Skeletal muscle cell (primary cell): ENCODE results near the gene KIF26A.

Experiments
- DNase-seq: peaks from one replicate; pipeline ENCODE4 v3.0.0-alpha.2; 2010; ENCODE audit warnings: low read depth
- H3K4me3 ChIP-seq: 2 replicates; pipeline ENCODE4 v1.5.1; 2011; ENCODE audit warnings: low read depth, mild to moderate bottlenecking, control low read depth, low read length, moderate library complexity

Gene KIF26A

DNA sequence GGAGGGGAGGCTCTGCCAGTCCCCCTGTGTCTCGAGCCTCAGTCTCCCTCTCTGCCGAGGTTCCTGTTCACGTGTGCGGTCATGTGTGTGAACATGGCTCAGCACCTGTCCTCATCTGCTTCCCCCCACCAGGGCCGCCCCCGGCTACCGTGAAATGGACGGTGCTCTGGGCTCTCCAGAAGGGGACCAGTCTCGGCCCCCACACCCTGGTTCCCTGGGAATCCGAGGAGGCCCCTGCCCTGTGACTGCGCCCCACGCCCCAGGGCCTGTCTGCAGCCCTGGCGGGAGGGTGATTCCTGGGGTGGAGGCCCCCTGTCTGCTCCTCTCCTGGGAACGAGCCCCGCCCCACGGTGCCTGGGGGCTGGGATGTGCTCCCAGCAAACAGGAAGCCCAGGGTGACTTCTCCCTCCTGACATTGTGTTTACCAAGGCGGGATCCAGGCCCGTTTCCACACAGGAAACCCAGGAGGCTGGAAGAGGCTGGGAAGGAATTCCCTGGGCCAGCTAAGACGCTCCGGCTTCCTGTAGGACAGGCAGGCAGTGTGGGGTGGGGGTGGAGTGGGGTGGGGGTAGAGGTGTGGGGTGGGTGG lies 46.6 kb downstream of the KIF26A start:
- no peak overlapping the region for H3K4me3 ChIP-seq
- no peak for DNase-seq

DNA sequence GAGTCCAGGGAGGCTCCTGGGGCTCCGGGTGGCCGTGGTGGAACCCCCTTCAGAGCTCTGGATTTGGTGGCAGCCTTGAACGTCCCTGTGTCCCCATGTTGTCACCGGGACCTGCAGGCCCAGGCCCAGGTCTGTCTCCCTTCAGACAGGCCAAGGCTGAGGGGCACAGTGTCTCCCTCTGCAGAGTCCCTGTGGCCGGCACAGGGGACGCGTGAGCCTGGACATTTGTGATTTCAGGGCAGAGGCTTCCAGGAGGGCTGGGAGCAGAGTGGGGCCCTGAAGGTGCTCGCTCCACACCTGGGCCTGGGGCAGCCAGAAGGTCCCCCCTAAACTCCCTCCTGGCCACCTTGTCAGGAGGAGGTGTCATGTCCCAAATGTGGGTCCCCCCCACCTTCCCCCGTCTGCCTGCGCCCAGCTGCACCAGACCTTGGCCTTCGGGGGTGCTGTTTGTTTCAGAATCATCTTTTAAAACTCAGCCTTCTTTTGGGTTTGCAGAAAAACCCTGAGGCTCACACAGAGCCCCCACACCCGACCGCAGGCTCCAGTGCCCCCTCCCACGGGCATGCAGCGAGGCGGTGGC lies 47.6 kb downstream of the KIF26A start:
- DNase-seq: no peak
- no peak overlapping the region for H3K4me3 ChIP-seq

DNA sequence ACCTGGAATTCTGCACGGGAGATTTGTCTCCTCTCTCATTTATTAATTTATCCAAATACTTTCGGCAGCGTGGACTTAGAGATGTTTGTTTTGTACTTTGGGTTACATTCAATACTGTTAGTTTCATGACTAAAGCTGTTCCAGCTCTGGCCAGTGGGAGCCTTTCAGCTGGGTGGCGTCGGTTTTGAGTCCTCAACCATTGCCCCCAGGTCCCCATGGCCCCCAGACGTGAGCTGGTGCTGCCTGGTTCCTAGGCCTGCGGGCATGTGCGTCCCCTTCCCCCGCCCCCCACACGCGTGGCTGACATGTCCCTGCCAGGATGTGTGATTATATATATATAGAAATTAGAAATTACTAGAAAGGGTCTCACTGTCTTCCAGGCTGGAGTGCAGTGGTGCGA lies 48.2 kb downstream of the KIF26A start:
- H3K4me3 ChIP-seq: no peak overlapping the region

DNA sequence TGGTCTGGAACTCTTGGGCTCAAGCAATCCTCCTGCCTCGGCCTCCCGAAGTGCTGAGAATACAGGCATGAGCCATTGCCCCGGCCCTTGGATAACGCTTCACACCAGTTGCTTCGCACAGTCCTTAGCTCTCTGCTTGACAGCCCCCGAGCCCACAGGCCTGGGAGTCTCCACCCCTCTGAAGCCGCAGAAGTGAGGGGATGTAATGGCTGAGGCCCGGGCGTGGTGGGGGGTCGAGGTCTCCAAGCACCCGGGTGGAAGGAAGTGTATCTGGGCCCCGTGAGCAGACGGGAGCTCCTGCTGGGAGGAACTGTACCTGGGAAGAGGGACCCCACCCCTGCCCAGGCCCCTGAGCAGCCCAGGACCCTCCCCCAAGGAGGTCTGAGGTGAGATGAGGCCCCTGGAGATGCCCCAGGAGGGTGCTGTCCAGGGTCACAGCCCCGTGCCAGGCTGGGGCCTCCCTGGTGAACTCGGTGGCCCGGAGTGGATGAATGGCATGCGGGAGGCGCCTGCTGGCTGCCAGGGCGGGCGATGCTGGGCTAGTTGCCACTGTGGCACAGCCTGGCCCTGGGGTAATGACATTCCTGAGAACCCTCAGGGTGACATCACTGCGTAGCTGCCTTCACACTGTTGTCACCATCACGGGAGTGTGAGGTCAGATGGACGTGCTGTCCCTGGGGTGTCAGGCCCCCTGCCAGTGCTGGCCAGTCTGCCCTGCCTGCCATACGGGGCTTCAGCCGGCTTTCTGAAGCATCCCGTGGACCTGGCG lies 48.9 kb downstream of the KIF26A start:
- H3K4me3 ChIP-seq: no peak overlapping the region

More for the DNA sequence above, 48.2 kb downstream of the KIF26A start:
- DNase-seq: no peak

DNA sequence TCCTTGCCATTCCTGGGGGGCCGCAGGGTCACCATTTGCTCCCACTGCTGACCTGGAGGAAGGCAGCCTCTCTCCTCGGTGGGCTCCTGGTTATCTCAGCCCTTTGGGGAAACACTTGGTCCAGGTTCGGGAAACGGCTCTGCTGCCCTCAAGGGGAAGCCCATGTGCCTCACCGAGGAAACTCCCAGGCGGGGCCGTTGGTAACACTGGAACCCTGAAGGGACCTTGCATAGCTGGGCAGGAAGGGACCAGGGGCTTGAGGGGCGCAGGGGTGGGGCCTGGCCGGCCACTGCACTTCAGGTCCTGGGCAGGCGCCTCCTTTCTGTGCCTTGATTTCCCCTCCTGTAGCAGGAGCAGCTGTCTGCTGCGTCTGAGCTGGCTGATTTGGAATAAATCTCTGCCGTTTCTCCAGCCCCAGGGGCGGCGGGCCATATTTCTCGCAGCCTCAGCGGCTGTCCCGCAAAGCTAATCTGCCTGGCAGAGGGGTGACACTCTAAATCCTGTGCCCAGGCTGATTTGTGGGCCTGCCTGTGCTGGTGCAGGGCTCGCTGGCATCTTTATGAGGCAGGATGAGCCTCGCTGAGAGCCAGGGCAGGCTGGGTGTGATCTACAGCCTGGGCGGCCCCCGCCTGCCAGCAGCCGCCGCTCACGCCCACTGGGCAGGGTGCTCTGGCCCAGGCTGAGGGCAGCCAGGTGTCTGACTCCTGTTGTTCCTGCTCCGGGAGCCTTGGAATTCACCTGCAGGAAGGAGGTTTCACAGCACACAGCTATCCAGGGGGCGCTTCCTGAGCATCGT lies 49.7 kb downstream of the KIF26A start:
- DNase-seq: no peak
- no peak overlapping the region for H3K4me3 ChIP-seq

More for the DNA sequence above, 48.9 kb downstream of the KIF26A start:
- no peak for DNase-seq

DNA sequence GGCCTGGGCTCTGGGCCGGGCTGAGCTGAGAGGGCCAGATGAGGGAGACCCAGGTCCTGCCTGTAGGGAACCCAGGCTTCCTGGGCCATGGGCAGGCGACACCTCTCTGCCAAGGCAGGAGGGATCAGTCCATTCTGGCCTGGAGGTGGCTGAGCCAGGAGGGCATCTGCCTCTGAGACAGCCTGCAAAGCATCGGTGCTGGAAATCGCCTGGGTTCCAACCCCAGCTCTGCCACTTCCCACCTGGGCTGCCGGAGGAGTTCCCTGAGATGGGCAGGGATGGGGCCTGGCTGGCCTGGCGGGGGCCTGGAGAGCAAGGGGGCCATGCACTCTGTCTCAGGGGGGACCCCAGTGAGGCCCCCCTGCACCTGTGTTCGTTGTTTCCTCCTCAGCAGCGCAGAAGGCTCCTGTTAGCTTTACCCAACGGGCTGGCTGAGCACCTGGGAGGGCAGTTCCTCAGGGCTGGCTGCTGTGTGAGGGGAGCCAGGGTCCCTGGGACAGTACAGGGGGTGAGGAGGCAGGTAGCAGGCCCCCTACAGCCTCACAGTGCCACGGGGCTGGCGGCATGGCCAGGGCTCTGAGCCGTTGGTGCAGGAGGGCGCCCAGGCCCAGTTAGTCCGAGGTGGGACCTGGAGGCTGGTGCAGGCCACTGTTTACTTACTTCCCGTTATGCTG lies 50.5 kb downstream of the KIF26A start:
- no peak overlapping the region for H3K4me3 ChIP-seq
- no peak for DNase-seq

DNA sequence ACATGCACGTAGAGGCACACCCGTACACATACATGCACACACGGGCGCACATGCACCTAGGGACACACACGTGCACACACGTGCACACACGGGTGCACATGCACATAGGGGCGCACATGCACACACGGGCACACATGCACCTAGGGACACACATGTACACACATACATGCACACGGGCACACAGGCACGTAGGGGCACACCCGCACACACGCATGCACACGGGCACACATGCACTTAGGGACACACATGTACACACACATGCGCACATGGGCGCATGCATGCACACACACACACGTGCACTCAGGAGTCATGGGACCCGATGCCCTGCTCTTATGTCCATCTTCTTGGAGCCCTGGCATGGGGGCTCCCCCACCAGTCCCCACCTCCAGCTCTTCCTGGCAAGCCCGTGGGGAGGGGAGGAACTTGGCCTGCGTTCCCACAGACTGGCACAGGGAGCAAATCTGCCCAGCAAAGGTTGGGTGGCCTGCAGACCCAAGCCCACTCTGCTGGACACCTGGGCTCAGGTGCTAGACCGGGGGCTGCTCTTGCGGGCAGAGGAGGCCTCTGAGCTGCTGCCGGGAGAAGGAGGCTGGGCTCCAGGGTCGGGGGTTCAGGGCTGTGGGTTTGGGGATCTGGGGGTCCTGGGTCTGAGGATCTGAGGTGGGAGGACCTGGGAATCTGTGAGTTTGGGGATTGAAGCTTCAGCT lies 51.4 kb downstream of the KIF26A start:
- no peak overlapping the region for H3K4me3 ChIP-seq
- DNase-seq: no peak

DNA sequence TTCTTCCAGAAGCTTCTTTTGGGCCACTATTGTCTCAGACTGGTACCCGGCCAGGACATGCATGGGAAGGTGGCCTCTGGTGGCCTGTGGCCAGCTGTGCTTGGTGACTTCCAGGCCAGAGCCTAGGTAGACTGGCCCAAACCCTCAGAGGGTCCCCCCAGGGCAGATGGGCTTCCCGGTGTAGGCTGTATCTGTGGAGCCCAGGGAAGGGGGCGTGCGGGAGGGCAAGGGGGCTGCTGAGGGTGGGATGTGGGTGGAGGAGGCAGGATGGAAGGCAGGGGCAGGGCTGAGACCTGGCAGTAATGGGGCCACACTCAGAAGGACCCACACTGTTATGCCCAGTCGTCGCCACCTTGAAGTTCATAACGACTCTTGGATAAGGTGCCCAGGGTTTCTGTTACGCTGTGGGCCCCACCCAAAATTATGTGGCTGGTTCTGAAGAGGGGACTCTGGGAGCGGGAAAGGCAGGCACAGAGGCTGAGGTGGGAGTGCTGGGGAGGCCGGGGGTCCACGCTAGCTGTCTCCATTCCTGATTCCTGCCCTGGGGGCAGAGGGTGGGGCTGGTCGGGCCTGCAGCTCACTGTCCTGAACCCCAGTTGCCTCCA lies 52.1 kb downstream of the KIF26A start:
- H3K4me3 ChIP-seq: no peak overlapping the region
- DNase-seq: no peak

DNA sequence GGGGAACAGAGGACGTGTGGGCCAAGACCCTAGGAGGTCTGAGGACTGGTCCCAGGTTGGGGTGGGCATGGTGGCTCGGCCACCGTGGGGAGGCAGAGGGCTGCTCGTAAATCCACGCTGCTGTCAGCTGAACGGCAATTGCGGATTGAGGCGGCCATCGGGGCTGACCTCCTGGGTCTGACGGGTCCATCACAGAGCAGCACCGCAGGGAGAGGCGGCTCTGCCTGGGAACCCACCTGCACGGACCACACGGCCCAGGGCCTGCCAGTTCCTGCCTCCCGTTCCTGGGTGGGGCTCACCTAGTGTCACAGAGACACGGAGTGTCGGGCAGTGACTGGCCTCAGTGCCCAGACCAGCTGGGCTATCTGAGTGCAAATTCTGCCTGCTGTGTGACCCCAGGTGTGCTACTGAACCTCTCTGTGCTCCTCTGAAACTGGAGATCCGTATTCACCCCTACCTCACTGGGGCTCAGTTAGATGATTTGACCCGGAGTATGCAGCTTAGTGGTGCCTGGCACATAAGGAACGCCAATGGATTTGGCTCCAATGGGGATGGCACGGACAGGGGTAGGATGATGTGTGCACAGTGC lies 53.1 kb downstream of the KIF26A start:
- DNase-seq: no peak
- no peak overlapping the region for H3K4me3 ChIP-seq

DNA sequence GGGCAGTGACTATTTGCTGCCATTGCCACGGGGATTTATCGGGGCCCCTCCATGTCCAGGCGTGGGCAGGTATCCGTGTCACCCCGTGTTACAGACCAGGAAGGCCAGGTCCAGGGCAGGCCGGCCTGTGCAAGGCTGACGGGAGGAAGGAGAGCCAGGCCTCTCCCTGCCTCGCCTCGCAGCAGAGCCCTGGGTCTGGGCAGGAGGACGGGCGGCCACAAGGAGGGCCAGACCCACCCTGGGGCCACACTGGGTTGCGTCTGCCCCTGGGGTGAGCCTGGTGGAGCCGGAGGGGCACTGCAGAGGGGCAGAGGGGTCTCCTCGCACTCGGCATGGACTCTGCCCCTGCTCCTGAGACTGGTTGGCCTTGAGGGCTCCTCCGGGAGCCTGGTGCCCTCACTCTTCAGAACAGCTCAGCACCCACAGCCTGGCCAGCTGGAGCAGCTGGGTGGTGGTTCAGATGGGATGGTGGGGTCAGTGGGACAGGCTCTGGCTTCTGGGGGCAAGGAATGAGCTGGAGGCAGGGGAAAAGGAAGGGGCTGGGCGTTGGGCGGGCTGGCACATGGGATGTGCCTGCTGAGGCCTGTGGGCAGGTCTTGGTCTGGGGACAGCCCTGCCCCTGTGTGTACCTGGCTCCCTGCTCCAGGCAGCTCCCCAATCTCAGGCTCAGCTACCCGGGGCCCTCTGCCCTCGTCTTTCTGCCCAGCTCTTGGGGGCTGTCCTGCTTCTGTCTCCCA lies 53.9 kb downstream of the KIF26A start:
- H3K4me3 ChIP-seq: no peak overlapping the region
- DNase-seq: no peak

DNA sequence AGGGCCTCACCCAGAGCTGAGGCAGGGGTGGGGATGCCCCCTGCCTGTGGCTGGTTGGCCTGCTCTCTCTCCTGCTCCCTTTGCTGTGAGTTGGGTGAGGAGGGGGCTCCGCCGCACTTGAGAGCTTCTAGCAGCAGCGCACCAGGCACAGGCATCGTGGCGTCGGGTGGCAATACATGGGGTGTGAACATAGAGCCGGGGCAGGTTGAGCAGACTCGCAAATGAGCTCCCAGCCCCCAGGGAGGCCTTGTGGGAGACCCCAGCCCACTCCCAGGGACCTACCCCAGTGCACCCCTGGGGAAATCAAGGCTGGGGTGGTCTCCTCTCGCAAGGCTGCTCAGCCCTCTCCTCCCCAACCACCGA lies 54.5 kb downstream of the KIF26A start:
- H3K4me3 ChIP-seq: no peak overlapping the region
- DNase-seq: no peak

DNA sequence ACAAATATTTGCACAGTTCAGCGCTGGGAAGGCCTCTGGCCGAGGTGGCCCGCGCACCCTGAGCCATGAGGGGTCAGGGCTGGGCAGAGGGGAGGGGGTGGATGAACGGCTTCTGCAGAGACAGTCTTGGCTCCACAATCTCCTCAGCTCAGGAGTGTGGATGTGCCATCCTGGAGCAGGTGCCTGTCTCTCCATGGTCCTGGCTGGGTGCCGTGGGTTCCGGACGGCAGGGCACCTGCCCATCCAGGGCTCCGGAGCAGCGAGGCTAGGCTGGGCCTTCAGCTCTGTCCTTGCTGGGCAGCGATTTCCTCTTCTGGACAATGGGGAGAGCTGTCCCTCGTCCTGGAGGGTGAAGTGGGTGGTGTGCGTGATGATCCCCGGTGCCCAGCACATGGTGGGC lies 55.6 kb downstream of the KIF26A start:
- H3K4me3 ChIP-seq: no peak overlapping the region
- no peak for DNase-seq

DNA sequence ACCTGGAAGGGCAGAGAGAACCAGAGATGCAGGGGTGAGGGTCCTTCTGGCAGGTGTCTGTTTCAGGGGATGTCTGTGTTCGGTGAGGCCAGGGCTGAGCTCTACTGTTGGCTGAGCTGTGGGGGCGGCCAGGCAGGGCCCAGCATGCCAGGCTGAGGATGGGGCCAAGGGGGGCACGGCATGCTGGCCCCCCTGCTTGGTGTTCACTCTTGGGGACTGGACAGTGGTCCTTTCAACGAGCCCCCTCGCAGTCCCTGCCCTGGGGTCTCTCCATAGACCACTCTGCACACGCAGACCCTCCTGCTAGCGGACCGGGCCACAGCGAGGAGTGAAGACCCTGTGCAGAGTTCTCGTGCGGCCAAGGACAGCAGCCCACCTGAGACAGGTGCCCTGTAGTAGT lies 56.3 kb downstream of the KIF26A start:
- H3K4me3 ChIP-seq: no peak overlapping the region
- no peak for DNase-seq

DNA sequence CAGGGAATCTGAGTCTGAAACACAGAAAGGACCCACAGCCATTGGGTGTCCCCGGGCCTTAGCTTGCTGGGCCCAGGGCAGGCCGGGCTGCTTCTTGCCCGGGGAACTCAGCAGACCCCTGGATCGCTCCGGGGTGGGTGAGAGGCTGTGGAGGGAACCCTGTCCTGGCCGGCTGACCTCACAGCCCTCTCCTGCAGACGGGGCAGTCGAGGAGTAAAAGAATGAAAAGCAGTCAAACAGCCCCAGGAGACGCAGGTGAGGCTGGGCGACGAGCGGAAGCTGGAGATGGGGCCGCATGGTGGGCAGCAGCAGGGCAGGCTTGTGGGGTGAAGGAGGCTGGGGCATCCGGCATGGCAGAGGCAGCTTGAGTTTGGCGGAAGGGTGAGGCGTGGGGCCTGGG lies 57.0 kb downstream of the KIF26A start:
- DNase-seq: no peak

DNA sequence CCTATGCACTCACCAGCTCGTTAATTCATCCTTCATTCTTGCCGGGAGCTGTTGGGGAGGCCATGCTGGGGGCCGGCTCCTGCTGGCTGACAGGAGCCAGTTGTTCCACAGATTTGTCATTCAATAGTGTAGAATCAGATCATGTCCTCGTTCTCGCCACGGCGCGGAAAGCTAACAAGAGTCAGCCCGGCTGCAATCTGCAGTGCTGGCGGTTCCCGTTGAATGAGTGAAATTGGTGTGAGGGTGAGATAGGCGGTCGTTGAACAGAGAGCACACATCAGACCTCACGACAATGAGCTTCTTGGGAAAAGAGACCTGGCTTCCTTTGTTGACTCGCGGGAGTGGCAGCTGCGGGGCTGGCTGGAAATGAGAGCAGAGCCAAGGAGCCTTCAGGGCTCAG lies 57.5 kb downstream of the KIF26A start:
- H3K4me3 ChIP-seq: no peak overlapping the region
- no peak for DNase-seq

More for the DNA sequence above, 57.0 kb downstream of the KIF26A start:
- no peak overlapping the region for H3K4me3 ChIP-seq

DNA sequence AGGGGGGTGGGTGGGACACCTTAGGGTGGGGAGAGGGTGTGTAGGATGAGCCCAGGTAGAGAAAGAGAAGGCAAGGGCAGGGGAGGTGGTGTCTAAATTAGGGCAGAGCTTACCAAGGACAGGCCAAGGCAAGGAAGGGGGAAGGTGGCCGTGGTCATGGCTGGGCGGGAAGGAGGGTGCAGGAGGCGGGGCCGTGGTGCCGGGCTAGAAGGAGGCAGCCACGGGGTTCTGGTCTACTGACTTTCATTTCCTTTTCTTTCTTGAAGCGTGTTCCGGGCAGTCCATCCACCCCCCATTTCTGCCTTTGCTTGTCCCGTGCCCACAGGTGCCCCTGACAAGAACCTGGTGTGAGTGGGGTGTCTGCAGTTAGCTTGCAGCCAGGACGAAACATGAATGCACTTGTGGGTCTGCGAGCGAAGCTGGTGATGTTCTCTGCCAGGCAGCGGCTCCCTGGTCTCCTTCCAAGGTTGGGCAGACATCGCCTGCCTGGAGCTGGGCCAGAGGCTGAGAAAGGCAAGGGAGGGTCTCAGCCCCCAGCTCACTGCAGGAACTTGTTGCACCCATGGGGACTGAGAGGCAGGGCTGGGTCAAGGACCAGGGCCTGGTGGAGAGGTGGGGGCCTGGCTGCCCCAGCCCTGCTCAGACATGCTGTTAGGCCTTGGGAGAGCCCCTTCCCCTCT lies 58.2 kb downstream of the KIF26A start:
- no peak for DNase-seq
- H3K4me3 ChIP-seq: no peak overlapping the region
